A673 (cell line): ENCODE measurements around the gene ZNF683.

Source experiments
- CTCF ChIP-seq: fragments of 300-800, 200-600 bp; sonication (generic); conservative IDR thresholded peaks from 2 replicates; pipeline ENCODE4 v1.5.1; 2017; ENCODE audit warnings: low read depth, mild to moderate bottlenecking, antibody characterized with exemption, low read length, moderate library complexity, mixed read lengths
- EZH2 ChIP-seq: fragments of 200-600 bp; sonication (generic); IDR thresholded peaks from 2 replicates; pipeline ENCODE4 v1.6.1; 2017; ENCODE audit warnings: borderline replicate concordance, low read depth, mild to moderate bottlenecking, mixed read lengths, antibody characterized with exemption, low read length; ENCODE audit not compliant: poor library complexity, severe bottlenecking

GRCh38 chr1:26350701-26351589 is 21.6 kb downstream of the ZNF683 start:
- TF ChIP-seq CTCF = no peak
- TF ChIP-seq EZH2 = no peak
